Lower lobe of right lung (tissue), 2 donors: ENCODE data around the gene DGCR2. TPM values are rescaled to one million over a fixed set of nuclear protein-coding genes. Genes with fewer than 3 reads are reported as not detected.
"Not testable (repeated sequence)": the region's sequence is repeated elsewhere in the genome, so short reads cannot be mapped to it uniquely, and the experiment has no call there.

Experiments
- ATAC-seq, 2 donors: fragments of 200-7000 bp; cut with Tn5 transposase; one replicate each; pipeline ENCODE4 v1.9.1; 2020 to 2022; ENCODE audit warnings: mild to moderate bottlenecking in 2 of 2, moderate library complexity in 2 of 2
- DNase-seq: peaks from one replicate; pipeline ENCODE4 v3.0.0-alpha.2; 2020
- H3K27ac ChIP-seq: fragments of 200-600 bp; one replicate; pipeline ENCODE4 v1.8.0; 2022
- H3K27me3 ChIP-seq: fragments of 200-600 bp; one replicate; pipeline ENCODE4 v1.8.0; 2022; ENCODE audit warnings: low read depth
- H3K36me3 ChIP-seq: fragments of 200-600 bp; one replicate; pipeline ENCODE4 v1.8.0; 2022; ENCODE audit warnings: mild to moderate bottlenecking
- H3K4me1 ChIP-seq: fragments of 200-600 bp; one replicate; pipeline ENCODE4 v1.8.0; 2022
- H3K4me3 ChIP-seq: fragments of 200-600 bp; one replicate; pipeline ENCODE4 v1.8.0; 2022; ENCODE audit warnings: mild to moderate bottlenecking
- H3K9me3 ChIP-seq: fragments of 200-600 bp; one replicate; pipeline ENCODE4 v1.8.0; 2022
- CTCF ChIP-seq: fragments of 200-600 bp; IDR thresholded peaks from one replicate; pipeline ENCODE4 v1.8.0; 2022; ENCODE audit warnings: antibody characterized with exemption, mild to moderate bottlenecking
- intact Hi-C: fragments of 100-400 bp; cut with DNase I; formaldehyde crosslinking; loops from one replicate; pipeline ENCODE4 v1.11.0; 2022
- total RNA-seq: library from RNA; stranded (reverse); fragmentation: NEBNext Ultra II Directional; extraction: Animal tissue kit (Norgen Biotek cat#: 25700); gene quantifications from one replicate; pipeline ENCODE4 v1.2.1, GENCODE V29; 2021
- donor health status: DM: no; HTN: yes; CAD: no; lungs with severe emphysema.

Gene DGCR2
- total RNA-seq, 1 donor from 2014 or later, result 62.9 TPM

DNA sequence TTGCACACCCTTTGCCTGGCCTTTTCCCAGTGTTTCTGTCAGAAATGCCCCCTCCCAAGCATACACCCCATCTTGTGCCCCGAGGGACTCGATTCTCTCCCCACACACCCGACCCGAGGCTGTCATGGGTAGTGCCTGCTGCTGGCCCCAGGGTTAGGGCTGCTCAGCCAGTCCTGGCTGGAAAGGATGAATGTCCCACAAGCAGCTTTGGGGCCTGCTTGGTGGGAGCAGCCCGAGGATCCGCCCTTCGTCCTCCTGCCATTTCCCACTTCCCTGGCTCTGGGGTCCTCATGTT, 131.1 kb downstream of the DGCR2 start:
- ATAC-seq (no peak), DNase-seq (no peak)
- Histone ChIP-seq H3K9me3 (no peaks in the 10 kb centered on the region), H3K27ac (no peak overlapping the region), H3K27me3 (peaks cover 8% of the 10 kb centered on the region), H3K4me1 (no peaks in the 10 kb centered on the region), H3K4me3 (no peak overlapping the region), H3K36me3 (no peaks in the 10 kb centered on the region)
- intact Hi-C loops, result no loop called here
- no peak for TF ChIP-seq CTCF

DNA sequence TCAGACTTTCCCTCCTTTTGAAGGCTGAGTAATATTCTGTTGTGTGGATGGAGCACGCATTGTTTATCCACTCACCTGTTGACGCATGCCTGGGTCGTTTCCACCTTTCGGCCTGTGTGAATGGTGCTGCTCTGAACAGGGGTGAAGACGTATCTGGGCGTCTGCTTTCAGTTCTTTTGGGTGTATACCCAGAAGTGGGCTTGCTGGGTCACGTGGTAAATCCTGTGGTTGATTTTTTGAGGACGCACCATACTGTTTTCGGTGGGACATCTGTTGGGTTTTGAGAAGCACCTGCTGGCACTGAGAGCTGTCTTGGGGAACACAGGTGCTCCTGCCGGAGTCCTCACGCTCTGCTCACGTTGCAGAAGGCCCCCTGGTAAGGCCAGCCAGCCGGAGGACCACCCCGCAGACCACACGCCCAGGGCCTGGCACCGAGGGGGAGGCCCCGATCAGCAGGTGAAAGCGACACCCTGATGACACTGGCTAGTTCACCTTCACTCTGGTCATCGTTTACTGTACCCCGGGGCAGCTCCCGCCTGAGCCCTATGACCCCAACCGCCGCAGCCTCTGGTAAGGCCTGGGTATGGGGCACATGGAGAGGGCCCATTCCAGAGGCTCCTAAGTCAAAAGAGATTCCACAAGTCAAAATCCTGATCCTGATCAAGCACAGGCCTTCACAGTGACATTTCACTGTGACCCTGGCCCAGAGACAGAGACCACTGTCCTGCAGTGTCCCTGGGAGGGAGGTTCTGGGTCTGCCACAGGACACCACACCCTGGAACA, 131.7 kb downstream of the DGCR2 start:
- DNase-seq (no peak), ATAC-seq (no peak)
- Histone ChIP-seq H3K4me3 (no peak overlapping the region), H3K27me3 (peaks cover 8% of the 10 kb centered on the region), H3K27ac (no peak overlapping the region), H3K36me3 (no peaks in the 10 kb centered on the region), H3K4me1 (no peaks in the 10 kb centered on the region), H3K9me3 (no peaks in the 10 kb centered on the region)
- no peak for TF ChIP-seq CTCF
- intact Hi-C loops, result no loop called here

GRCh38 chr22:18988958-18989357, 133.3 kb downstream of the DGCR2 start:
- DNase-seq, result no peak
- Histone ChIP-seq H3K27ac (no peak overlapping the region), H3K4me1 (no peaks in the 10 kb centered on the region), H3K27me3 (peaks cover 8% of the 10 kb centered on the region), H3K9me3 (no peaks in the 10 kb centered on the region), H3K36me3 (no peaks in the 10 kb centered on the region), H3K4me3 (no peak overlapping the region)
- no peak for TF ChIP-seq CTCF
- intact Hi-C loops, result no loop called here
- no peak for ATAC-seq

DNA sequence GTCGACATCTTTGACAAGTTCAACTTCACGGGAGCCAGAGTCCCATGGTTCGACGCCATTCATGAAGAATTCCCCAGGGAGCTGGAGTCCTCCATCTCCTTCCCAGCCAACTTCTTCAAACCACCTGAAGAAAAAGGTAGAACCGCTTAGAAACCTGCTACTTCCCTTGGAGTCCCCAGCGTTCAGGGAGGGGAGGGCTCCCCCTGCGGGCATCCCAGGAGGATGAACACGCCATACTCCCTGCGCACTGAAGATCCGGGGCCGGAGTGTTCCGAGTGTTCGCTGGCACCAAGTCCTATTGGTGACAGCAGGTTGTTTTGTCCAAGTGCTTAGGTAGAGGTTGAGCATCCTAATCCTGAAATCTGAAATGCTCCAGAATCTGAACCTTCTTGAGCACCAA, 134.4 kb downstream of the DGCR2 start:
- DNase-seq (no peak), ATAC-seq (peak in 1 of 2 donors; percentile 61)
- Histone ChIP-seq H3K36me3 (no peaks in the 10 kb centered on the region), H3K9me3 (no peaks in the 10 kb centered on the region), H3K4me3 (no peak overlapping the region), H3K27me3 (peaks cover 2% of the 10 kb centered on the region), H3K27ac (no peak overlapping the region), H3K4me1 (no peaks in the 10 kb centered on the region)
- TF ChIP-seq CTCF, result no peak
- intact Hi-C loops, result no loop called here

- H3K36me3 ChIP-seq, H3K9me3 ChIP-seq, DNase-seq, H3K27me3 ChIP-seq, H3K27ac ChIP-seq, H3K4me3 ChIP-seq, ATAC-seq, H3K4me1 ChIP-seq, intact Hi-C loops: not testable (repeated sequence)
Observed at GRCh38 chr22:18987114-18987513, 135.1 kb downstream of the DGCR2 start.

Other genes with a start within 250 kb of the DGCR2 start
- gene DGCR6, start 216.1 kb downstream of the DGCR2 start, total RNA-seq, result 4.5 TPM
- 33.9 TPM for gene PRODH, start 186.1 kb downstream of the DGCR2 start, total RNA-seq
- gene TSSK2, start 8.9 kb upstream of the DGCR2 start, total RNA-seq, result not detected
- 14.0 TPM for gene ESS2, start 22.2 kb upstream of the DGCR2 start, total RNA-seq
- not detected for gene GSC2, start 27.9 kb upstream of the DGCR2 start, total RNA-seq
- 50.3 TPM for gene SLC25A1, start 56.3 kb upstream of the DGCR2 start, total RNA-seq
- 6.8 TPM for gene CLTCL1, start 169.3 kb upstream of the DGCR2 start, total RNA-seq